IgD-negative memory B cell (primary cell): ENCODE data around the gene RELN. TPM values are rescaled to one million over a fixed set of nuclear protein-coding genes. Genes with fewer than 3 reads are reported as not detected.
"Not testable (repeated sequence)": the region's sequence is repeated elsewhere in the genome, so short reads cannot be mapped to it uniquely, and the experiment has no call there.

Experiments
- H3K27ac Mint-ChIP-seq, 3 donors: one replicate each; pipeline ENCODE4 v1.8.0; 2020 to 2022; ENCODE audit warnings: mild to moderate bottlenecking in 3 of 3, mixed read lengths in 3 of 3, moderate library complexity in 1 of 3
- H3K27me3 Mint-ChIP-seq: one replicate; pipeline ENCODE4 v1.8.0; 2021; ENCODE audit warnings: mixed read lengths
- H3K36me3 Mint-ChIP-seq: one replicate; pipeline ENCODE4 v1.8.0; 2020; ENCODE audit warnings: mild to moderate bottlenecking, mixed read lengths
- H3K4me1 Mint-ChIP-seq, 3 donors: one replicate each; pipeline ENCODE4 v1.8.0; 2020 to 2022; ENCODE audit warnings: mixed read lengths in 3 of 3, mild to moderate bottlenecking in 1 of 3
- H3K4me3 Mint-ChIP-seq, 4 donors: one replicate each; pipeline ENCODE4 v1.8.0; 2020 to 2022; ENCODE audit warnings: mild to moderate bottlenecking in 4 of 4, mixed read lengths in 4 of 4, moderate library complexity in 3 of 4
- H3K9me3 Mint-ChIP-seq, 3 donors: one replicate each; pipeline ENCODE4 v1.8.0; 2020 to 2021; ENCODE audit warnings: mixed read lengths in 3 of 3, mild to moderate bottlenecking in 1 of 3
- polyA plus RNA-seq: library from polyadenylated mRNA; unstranded; fragments of 300-500 nt; fragmentation: Illumina TruSeq; gene quantifications from one replicate; pipeline ENCODE4 v1.2.3, GENCODE V29; 2021

The RELN gene
- polyA plus RNA-seq, 1 donor from 2014 or later = not detected

GRCh38 chr7:103832438-103832837 lies 157.0 kb downstream of the RELN start:
- H3K9me3 Mint-ChIP-seq = peaks cover 0 to 3% (median 0%) of the 10 kb centered on the region in 3 donors
- H3K4me3 Mint-ChIP-seq = no peak overlapping the region
- H3K27me3 Mint-ChIP-seq = no peaks in the 10 kb centered on the region
- no peaks in the 10 kb centered on the region for H3K4me1 Mint-ChIP-seq
- H3K27ac Mint-ChIP-seq = no peak overlapping the region
- H3K36me3 Mint-ChIP-seq = no peaks in the 10 kb centered on the region

GRCh38 chr7:103824251-103824650 lies 165.2 kb downstream of the RELN start:
- Mint-ChIP-seq H3K36me3 (no peaks in the 10 kb centered on the region), H3K9me3 (peaks cover 0 to 16% (median 4%) of the 10 kb centered on the region in 3 donors), H3K4me1 (no peaks in the 10 kb centered on the region), H3K27ac (no peak overlapping the region), H3K27me3 (peaks cover 2% of the 10 kb centered on the region), H3K4me3 (no peak overlapping the region)

- Mint-ChIP-seq H3K9me3 (peaks cover 0 to 16% (median 4%) of the 10 kb centered on the region in 3 donors), H3K4me1 (no peaks in the 10 kb centered on the region), H3K36me3 (no peaks in the 10 kb centered on the region), H3K4me3 (no peak overlapping the region), H3K27me3 (peaks cover 2% of the 10 kb centered on the region), H3K27ac (no peak overlapping the region)
Observed at GRCh38 chr7:103823084-103823483, 166.4 kb downstream of the RELN start.

GRCh38 chr7:103821092-103821491 lies 168.4 kb downstream of the RELN start:
- Mint-ChIP-seq H3K9me3 (peaks cover 0 to 16% (median 4%) of the 10 kb centered on the region in 3 donors), H3K4me1 (no peaks in the 10 kb centered on the region), H3K4me3 (no peak overlapping the region)

GRCh38 chr7:103815972-103816371 lies 173.5 kb downstream of the RELN start:
- not testable (repeated sequence) for H3K27me3 Mint-ChIP-seq, H3K27ac Mint-ChIP-seq, H3K36me3 Mint-ChIP-seq, H3K4me3 Mint-ChIP-seq, H3K9me3 Mint-ChIP-seq
- peaks cover 4 to 16% (median 6%) of the 10 kb centered on the region in 3 donors for H3K4me1 Mint-ChIP-seq

More at GRCh38 chr7:103821092-103821491, 168.4 kb downstream of the RELN start:
- Mint-ChIP-seq H3K36me3 (no peaks in the 10 kb centered on the region), H3K27ac (no peak overlapping the region), H3K27me3 (peaks cover 5% of the 10 kb centered on the region)

- H3K4me1 Mint-ChIP-seq = peaks cover 13 to 26% (median 13%) of the 10 kb centered on the region in 3 donors
- no peaks in the 10 kb centered on the region for H3K9me3 Mint-ChIP-seq
- no peak overlapping the region for H3K4me3 Mint-ChIP-seq
- H3K36me3 Mint-ChIP-seq = no peaks in the 10 kb centered on the region
- H3K27me3 Mint-ChIP-seq = peaks cover 4% of the 10 kb centered on the region
- H3K27ac Mint-ChIP-seq = no peak overlapping the region
Observed at GRCh38 chr7:103813970-103814369, 175.5 kb downstream of the RELN start.

GRCh38 chr7:103811997-103812396 lies 177.5 kb downstream of the RELN start:
- Mint-ChIP-seq H3K9me3 (no peaks in the 10 kb centered on the region), H3K4me3 (peak overlapping the region in 1 of 4 donors; percentile 33), H3K4me1 (peaks cover 14 to 26% (median 16%) of the 10 kb centered on the region in 3 donors), H3K27ac (no peak overlapping the region), H3K36me3 (no peaks in the 10 kb centered on the region), H3K27me3 (peaks cover 4% of the 10 kb centered on the region)

GRCh38 chr7:103811290-103811689 lies 178.2 kb downstream of the RELN start:
- no peak overlapping the region for H3K27ac Mint-ChIP-seq

GRCh38 chr7:103810112-103810744 lies 179.2 kb downstream of the RELN start:
- Mint-ChIP-seq H3K27ac (no peak overlapping the region), H3K27me3 (peaks cover 1% of the 10 kb centered on the region), H3K4me3 (no peak overlapping the region), H3K9me3 (no peaks in the 10 kb centered on the region), H3K36me3 (no peaks in the 10 kb centered on the region), H3K4me1 (peaks cover 14 to 26% (median 16%) of the 10 kb centered on the region in 3 donors)

More at GRCh38 chr7:103811290-103811689, 178.2 kb downstream of the RELN start:
- H3K4me3 Mint-ChIP-seq = no peak overlapping the region
- H3K36me3 Mint-ChIP-seq = no peaks in the 10 kb centered on the region
- H3K27me3 Mint-ChIP-seq = peaks cover 1% of the 10 kb centered on the region
- peaks cover 14 to 26% (median 16%) of the 10 kb centered on the region in 3 donors for H3K4me1 Mint-ChIP-seq
- H3K9me3 Mint-ChIP-seq = no peaks in the 10 kb centered on the region

GRCh38 chr7:103809229-103809994 lies 180.0 kb downstream of the RELN start:
- peaks cover 14 to 26% (median 16%) of the 10 kb centered on the region in 3 donors for H3K4me1 Mint-ChIP-seq
- no peaks in the 10 kb centered on the region for H3K36me3 Mint-ChIP-seq
- peaks cover 1% of the 10 kb centered on the region for H3K27me3 Mint-ChIP-seq
- H3K27ac Mint-ChIP-seq = no peak overlapping the region
- H3K4me3 Mint-ChIP-seq = peak overlapping the region in 1 of 4 donors; percentile 33
- H3K9me3 Mint-ChIP-seq = no peaks in the 10 kb centered on the region

GRCh38 chr7:103805346-103805745 lies 184.1 kb downstream of the RELN start:
- Mint-ChIP-seq H3K36me3 (no peaks in the 10 kb centered on the region), H3K27ac (no peak overlapping the region)

GRCh38 chr7:103803631-103804030 lies 185.8 kb downstream of the RELN start:
- H3K9me3 Mint-ChIP-seq = peaks cover 0 to 2% (median 0%) of the 10 kb centered on the region in 3 donors
- H3K4me1 Mint-ChIP-seq = peaks cover 0 to 2% (median 0%) of the 10 kb centered on the region in 3 donors
- no peaks in the 10 kb centered on the region for H3K36me3 Mint-ChIP-seq
- H3K27ac Mint-ChIP-seq = no peak overlapping the region
- no peak overlapping the region for H3K4me3 Mint-ChIP-seq
- H3K27me3 Mint-ChIP-seq = no peaks in the 10 kb centered on the region

More at GRCh38 chr7:103805346-103805745, 184.1 kb downstream of the RELN start:
- no peaks in the 10 kb centered on the region for H3K27me3 Mint-ChIP-seq
- peaks cover 0 to 2% (median 0%) of the 10 kb centered on the region in 3 donors for H3K9me3 Mint-ChIP-seq
- peaks cover 9 to 10% (median 10%) of the 10 kb centered on the region in 3 donors for H3K4me1 Mint-ChIP-seq
- H3K4me3 Mint-ChIP-seq = no peak overlapping the region

GRCh38 chr7:103799298-103799697 lies 190.2 kb downstream of the RELN start:
- H3K4me1 Mint-ChIP-seq = no peaks in the 10 kb centered on the region
- peaks cover 0 to 2% (median 0%) of the 10 kb centered on the region in 3 donors for H3K9me3 Mint-ChIP-seq
- no peaks in the 10 kb centered on the region for H3K36me3 Mint-ChIP-seq
- no peak overlapping the region for H3K27ac Mint-ChIP-seq
- H3K4me3 Mint-ChIP-seq = no peak overlapping the region
- H3K27me3 Mint-ChIP-seq = no peaks in the 10 kb centered on the region

GRCh38 chr7:103797647-103798307 lies 191.7 kb downstream of the RELN start:
- H3K4me1 Mint-ChIP-seq = no peaks in the 10 kb centered on the region
- H3K27me3 Mint-ChIP-seq = no peaks in the 10 kb centered on the region
- H3K9me3 Mint-ChIP-seq = peaks cover 0 to 2% (median 0%) of the 10 kb centered on the region in 3 donors
- no peak overlapping the region for H3K4me3 Mint-ChIP-seq
- H3K36me3 Mint-ChIP-seq = no peaks in the 10 kb centered on the region
- H3K27ac Mint-ChIP-seq = no peak overlapping the region

GRCh38 chr7:103796327-103796962 lies 193.0 kb downstream of the RELN start:
- Mint-ChIP-seq H3K4me3 (no peak overlapping the region), H3K27me3 (no peaks in the 10 kb centered on the region), H3K27ac (no peak overlapping the region), H3K36me3 (no peaks in the 10 kb centered on the region), H3K9me3 (peaks cover 0 to 2% (median under 1%) of the 10 kb centered on the region in 3 donors), H3K4me1 (no peaks in the 10 kb centered on the region)
